HEK293T (cell line): ENCODE data around the gene COASY.
"Not testable (repeated sequence)": the region's sequence is repeated elsewhere in the genome, so short reads cannot be mapped to it uniquely, and the experiment has no call there.

Experiments used
- CTCF ChIA-PET: fragments of 350-600 bp; formaldehyde crosslinking; extraction: SDS; loops from one replicate; lab custom pipeline; 2021; ENCODE audit warnings: antibody characterized with exemption, inconsistent platforms; lab: Yijun Ruan, JAX
- POLR2A ChIA-PET: fragments of 350-600 bp; formaldehyde crosslinking; extraction: SDS; loops from one replicate; lab custom pipeline; 2020; ENCODE audit warnings: antibody characterized with exemption, inconsistent platforms; lab: Yijun Ruan, JAX
- DNase-seq: peaks from one replicate; pipeline ENCODE4 v3.0.0; 2012; ENCODE audit warnings: mixed read lengths; ENCODE audit errors: extremely low spot score
- ARNT ChIP-seq: fragments of 450-650 bp; IDR thresholded peaks from 2 replicates; pipeline ENCODE4 v1.6.1; 2017; ENCODE audit warnings: mild to moderate bottlenecking
- BHLHE40 ChIP-seq: fragments of 450-650 bp; IDR thresholded peaks from 2 replicates; pipeline ENCODE4 v1.6.1; 2016; ENCODE audit warnings: mild to moderate bottlenecking, moderate library complexity, borderline replicate concordance
- CTBP1 ChIP-seq: fragments of 450-650 bp; IDR thresholded peaks from 2 replicates; pipeline ENCODE4 v1.6.1; 2016; ENCODE audit warnings: borderline replicate concordance
- ELF4 ChIP-seq: fragments of 450-650 bp; IDR thresholded peaks from 2 replicates; pipeline ENCODE4 v1.6.1; 2017; ENCODE audit warnings: antibody characterized with exemption
- FOXA1 ChIP-seq: fragments of 450-650 bp; IDR thresholded peaks from 2 replicates; pipeline ENCODE4 v1.6.1; 2016; ENCODE audit warnings: mild to moderate bottlenecking
- FOXK2 ChIP-seq: fragments of 450-650 bp; IDR thresholded peaks from 2 replicates; pipeline ENCODE4 v1.6.1; 2016; ENCODE audit warnings: mild to moderate bottlenecking
- FOXM1 ChIP-seq: fragments of 450-650 bp; IDR thresholded peaks from 2 replicates; pipeline ENCODE4 v1.6.1; 2017; ENCODE audit warnings: mild to moderate bottlenecking, borderline replicate concordance
- HDGF ChIP-seq: fragments of 450-650 bp; IDR thresholded peaks from 2 replicates; pipeline ENCODE4 v1.6.1; 2017; ENCODE audit warnings: antibody characterized with exemption, borderline replicate concordance
- L3MBTL2 ChIP-seq: fragments of 450-650 bp; conservative IDR thresholded peaks from 2 replicates; pipeline ENCODE4 v1.6.1; 2016; ENCODE audit warnings: mild to moderate bottlenecking
- LEF1 ChIP-seq: fragments of 450-650 bp; IDR thresholded peaks from 2 replicates; pipeline ENCODE4 v1.6.1; 2017; ENCODE audit warnings: mild to moderate bottlenecking, borderline replicate concordance
- NFRKB ChIP-seq: fragments of 450-650 bp; IDR thresholded peaks from 2 replicates; pipeline ENCODE4 v1.6.1; 2016; ENCODE audit warnings: mild to moderate bottlenecking, moderate library complexity
- SP1 ChIP-seq: fragments of 450-650 bp; IDR thresholded peaks from 2 replicates; pipeline ENCODE4 v1.6.1; 2017
- SUZ12 ChIP-seq: fragments of 450-650 bp; IDR thresholded peaks from 2 replicates; pipeline ENCODE4 v1.6.1; 2016; ENCODE audit warnings: mild to moderate bottlenecking
- TARDBP ChIP-seq: fragments of 450-650 bp; IDR thresholded peaks from 2 replicates; pipeline ENCODE4 v1.6.1; 2016
- ZNF384 ChIP-seq: fragments of 450-650 bp; IDR thresholded peaks from 2 replicates; pipeline ENCODE4 v1.6.1; 2016
- TF ChIP-seq, protein P1 (sequence below): fragments of 450-650 bp; IDR thresholded peaks from 2 replicates; pipeline ENCODE4 v1.6.1; 2016

The COASY gene

DNA sequence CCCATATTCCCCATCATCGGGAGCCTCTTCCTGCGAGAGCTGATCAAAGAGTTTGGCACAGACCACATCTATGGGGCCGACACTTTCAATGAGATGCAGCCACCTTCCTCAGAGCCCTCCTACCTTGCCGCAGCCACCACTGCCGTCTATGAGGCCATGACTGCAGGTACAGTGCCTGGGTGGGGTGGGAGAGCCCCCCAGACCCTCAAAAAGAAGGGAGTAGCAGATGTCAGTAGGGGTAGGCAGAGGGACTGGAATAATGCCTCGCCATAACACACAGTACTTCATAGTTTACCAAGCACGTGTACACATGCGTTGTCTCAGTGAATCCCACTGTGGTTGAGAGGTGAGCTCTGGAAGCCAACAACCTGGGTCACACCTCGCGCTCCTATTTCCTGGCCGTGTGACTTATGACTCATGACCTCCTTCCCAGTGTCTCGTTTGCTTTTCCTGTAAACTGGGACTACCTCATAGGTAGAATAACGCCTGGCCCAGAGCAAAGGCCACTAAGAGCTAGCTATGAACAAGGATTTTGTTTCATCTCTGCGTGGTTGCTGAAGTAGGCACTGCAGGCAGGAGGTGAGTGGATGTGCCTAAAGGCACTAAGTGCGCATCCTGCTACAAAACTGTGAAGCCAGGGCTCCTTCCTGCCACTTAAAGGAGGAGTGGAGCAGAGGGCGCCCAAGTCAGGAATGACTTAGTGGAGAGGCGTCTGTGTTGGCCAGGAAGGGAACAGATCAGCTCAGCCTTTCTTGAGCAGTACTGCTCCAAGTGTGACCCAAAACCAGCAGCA, 20.7 kb upstream of the COASY start:
- no peak for DNase-seq
- ChIA-PET CTCF (no interaction called here), POLR2A (interaction anchor here (0.6 to 1.8 kb wide), 4 partner anchors 9 to 29 kb away, joined by 3 to 16 read pairs (median 4); no protein-coding TSS in a partner anchor)
- TF ChIP-seq L3MBTL2, result no peak
- TF ChIP-seq, protein P1, sequence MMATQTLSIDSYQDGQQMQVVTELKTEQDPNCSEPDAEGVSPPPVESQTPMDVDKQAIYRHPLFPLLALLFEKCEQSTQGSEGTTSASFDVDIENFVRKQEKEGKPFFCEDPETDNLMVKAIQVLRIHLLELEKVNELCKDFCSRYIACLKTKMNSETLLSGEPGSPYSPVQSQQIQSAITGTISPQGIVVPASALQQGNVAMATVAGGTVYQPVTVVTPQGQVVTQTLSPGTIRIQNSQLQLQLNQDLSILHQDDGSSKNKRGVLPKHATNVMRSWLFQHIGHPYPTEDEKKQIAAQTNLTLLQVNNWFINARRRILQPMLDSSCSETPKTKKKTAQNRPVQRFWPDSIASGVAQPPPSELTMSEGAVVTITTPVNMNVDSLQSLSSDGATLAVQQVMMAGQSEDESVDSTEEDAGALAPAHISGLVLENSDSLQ, result no peak
- no peak for TF ChIP-seq FOXK2
- TF ChIP-seq TARDBP, result no peak
- TF ChIP-seq ZNF384, result no peak
- no peak for TF ChIP-seq FOXM1
- no peak for TF ChIP-seq ARNT
- no peak for TF ChIP-seq SP1
- TF ChIP-seq FOXA1, result no peak
- TF ChIP-seq CTBP1, result no peak
- TF ChIP-seq HDGF, result no peak
- no peak for TF ChIP-seq BHLHE40
- TF ChIP-seq LEF1, result no peak

DNA sequence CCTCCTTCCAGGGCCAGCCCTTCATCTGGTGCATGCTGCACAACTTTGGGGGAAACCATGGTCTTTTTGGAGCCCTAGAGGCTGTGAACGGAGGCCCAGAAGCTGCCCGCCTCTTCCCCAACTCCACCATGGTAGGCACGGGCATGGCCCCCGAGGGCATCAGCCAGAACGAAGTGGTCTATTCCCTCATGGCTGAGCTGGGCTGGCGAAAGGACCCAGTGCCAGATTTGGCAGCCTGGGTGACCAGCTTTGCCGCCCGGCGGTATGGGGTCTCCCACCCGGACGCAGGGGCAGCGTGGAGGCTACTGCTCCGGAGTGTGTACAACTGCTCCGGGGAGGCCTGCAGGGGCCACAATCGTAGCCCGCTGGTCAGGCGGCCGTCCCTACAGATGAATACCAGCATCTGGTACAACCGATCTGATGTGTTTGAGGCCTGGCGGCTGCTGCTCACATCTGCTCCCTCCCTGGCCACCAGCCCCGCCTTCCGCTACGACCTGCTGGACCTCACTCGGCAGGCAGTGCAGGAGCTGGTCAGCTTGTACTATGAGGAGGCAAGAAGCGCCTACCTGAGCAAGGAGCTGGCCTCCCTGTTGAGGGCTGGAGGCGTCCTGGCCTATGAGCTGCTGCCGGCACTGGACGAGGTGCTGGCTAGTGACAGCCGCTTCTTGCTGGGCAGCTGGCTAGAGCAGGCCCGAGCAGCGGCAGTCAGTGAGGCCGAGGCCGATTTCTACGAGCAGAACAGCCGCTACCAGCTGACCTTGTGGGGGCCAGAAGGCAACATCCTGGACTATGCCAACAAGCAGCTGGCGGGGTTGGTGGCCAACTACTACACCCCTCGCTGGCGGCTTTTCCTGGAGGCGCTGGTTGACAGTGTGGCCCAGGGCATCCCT, 18.5 kb upstream of the COASY start:
- ChIA-PET CTCF (no interaction called here), POLR2A (no interaction called here)
- TF ChIP-seq BHLHE40 (no peak), CTBP1 (no peak), LEF1 (no peak), SP1 (no peak), ARNT (no peak), FOXK2 (no peak), HDGF (no peak), NFRKB (no peak)
- no peak for DNase-seq

DNA sequence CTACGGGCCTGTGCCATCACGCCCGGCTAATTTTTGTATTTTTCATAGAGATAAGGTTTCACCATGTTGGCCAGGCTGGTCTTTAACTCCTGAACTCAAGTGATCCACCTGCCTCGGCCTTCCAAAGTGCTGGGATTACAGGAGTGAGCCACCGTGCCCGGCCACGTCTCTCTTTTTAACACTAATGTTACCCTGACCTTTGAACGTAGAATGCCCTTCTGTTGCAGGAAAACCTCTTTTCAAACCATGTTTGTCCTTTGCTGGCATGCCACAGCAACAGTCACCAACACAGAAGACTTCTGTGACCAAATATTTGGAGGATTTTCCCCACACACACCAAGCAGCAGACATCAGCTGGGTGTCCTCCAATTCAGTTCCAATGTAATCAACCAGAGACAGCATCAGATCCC, 17.1 kb upstream of the COASY start:
- TF ChIP-seq ELF4 (no peak), ZNF384 (no peak), NFRKB (no peak), BHLHE40 (no peak), CTBP1 (no peak), SUZ12 (no peak)
- TF ChIP-seq, protein P1, result no peak
- ChIA-PET POLR2A (interaction anchor here (1.1 to 4.3 kb wide), 2 partner anchors 9 to 10 kb away, joined by 7 to 28 read pairs; partner anchors contain the start of gene NAGLU), CTCF (no interaction called here)
- DNase-seq, result no peak

DNA sequence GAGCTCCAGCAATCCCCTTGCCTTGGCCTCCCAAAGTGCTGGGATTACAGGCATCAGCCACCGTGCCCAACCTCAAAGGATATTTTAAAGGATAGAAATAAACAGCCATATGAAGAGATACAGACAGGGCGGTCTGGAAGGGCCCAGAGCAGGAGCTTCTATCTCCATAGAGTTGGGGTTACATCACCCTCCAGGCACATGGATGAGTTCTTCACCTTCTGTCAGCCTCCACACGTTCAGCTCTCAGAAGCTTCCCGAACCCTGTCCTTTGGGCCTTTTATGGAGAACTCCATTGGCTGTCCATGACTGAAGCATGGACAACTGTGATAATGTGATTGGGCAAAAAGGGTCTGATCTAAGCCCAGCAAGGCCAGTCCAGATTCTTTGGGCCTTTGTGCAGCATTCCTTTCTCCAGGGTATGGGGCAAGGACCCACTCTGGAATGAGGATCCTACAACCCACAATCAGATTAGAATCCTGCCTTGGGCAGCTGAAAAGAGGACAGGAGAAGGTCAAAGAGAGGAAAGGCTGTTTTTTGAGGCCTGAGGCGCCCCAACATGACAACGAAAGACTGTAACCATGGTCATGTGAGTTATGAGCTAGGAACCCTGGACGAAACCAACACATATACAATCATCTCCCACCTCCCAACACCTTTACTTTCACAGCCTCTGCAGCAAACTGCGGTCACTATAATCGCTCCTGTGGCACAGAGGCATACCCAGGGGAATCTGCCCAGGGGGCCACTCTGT, 16.0 kb upstream of the COASY start:
- CTCF ChIA-PET, DNase-seq: not testable (repeated sequence)
- POLR2A ChIA-PET, result interaction anchor here (1.0 to 4.3 kb wide), 3 partner anchors 9 to 10 kb away, joined by 3 to 28 read pairs (median 7); partner anchors contain the start of gene NAGLU

DNA sequence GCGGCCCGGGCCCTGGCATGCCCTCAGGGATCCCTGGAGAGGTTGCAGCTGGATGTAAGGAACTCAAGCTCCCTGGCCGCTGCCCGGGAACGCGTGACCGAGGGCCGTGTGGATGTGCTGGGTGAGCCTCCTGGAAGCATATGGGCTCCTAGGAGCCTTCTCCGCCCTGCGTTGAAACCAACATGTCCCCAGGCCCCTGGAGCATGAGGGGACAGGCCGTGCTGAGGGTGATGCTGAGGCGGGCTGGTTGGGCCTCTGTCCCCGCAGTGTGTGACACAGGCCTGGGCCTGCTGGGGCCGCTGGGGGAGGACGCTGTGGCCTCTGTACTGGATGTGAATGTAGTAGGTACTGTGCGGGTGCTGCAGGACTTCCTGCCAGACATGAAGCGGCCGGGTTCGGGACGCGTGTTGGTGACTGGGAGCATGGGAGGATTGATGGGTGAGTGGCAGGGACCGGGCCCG, 14.9 kb upstream of the COASY start:
- CTCF ChIA-PET, result no interaction called here
- TF ChIP-seq ZNF384 (no peak), ELF4 (no peak), SP1 (no peak), L3MBTL2 (no peak), LEF1 (no peak), CTBP1 (no peak), BHLHE40 (no peak), FOXA1 (no peak), ARNT (no peak), NFRKB (no peak), FOXM1 (no peak), FOXK2 (no peak)
- TF ChIP-seq, protein P1, result no peak
- no peak for DNase-seq
- POLR2A ChIA-PET, result interaction anchor here (1.0 to 4.3 kb wide), 3 partner anchors 8 to 132 kb away, joined by 3 to 28 read pairs (median 3); partner anchors contain the start of gene NAGLU

DNA sequence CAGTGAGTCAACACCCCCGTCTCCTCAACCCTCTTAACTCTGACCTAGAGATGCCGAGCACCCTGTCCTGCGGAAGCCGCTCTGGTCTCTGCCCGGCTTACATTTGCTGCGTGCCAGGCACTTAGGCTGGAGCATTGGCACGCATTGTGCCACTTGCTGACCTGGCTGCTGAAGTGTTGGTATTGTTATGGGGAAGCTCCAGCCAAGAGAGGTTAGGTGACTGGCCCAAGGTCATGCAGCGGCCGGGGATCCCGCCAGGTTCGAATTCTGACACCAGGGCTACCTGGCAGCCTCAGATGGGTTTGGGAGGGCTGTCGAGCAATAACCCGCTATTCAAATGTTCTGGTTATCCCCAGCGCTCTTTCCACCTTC, 14.3 kb upstream of the COASY start:
- TF ChIP-seq BHLHE40 (no peak), TARDBP (no peak), FOXK2 (no peak), LEF1 (no peak)
- TF ChIP-seq, protein P1, result no peak
- POLR2A ChIA-PET, result interaction anchor here (1.4 to 4.3 kb wide), 2 partner anchors 12 to 132 kb away, joined by 3 to 28 read pairs; partner anchors contain the start of gene NAGLU
- CTCF ChIA-PET, result interaction anchor here (0.6 to 0.9 kb wide), 2 partner anchors 12 to 136 kb away, joined by 3 read pairs; no protein-coding TSS in a partner anchor
- no peak for DNase-seq
